Endodermal cell (in vitro differentiated cells): ENCODE data around the gene IQCN. TPM values are rescaled to one million over a fixed set of nuclear protein-coding genes. Genes with fewer than 3 reads are reported as not detected.

Experiments used
- DNase-seq: peaks from one replicate; pipeline ENCODE4 v3.0.0-alpha.2; 2017
- H3K27ac ChIP-seq: 2 replicates; pipeline ENCODE4 v1.5.1; 2013; ENCODE audit warnings: mild to moderate bottlenecking, low read depth, low read length, moderate library complexity
- H3K27me3 ChIP-seq: 2 replicates; pipeline ENCODE4 v1.6.1; 2013; ENCODE audit warnings: mild to moderate bottlenecking, low read length, moderate library complexity; ENCODE audit not compliant: insufficient read depth, control insufficient read depth, poor library complexity, severe bottlenecking
- H3K36me3 ChIP-seq: 2 replicates; pipeline ENCODE4 v1.7.0; 2013; ENCODE audit warnings: mild to moderate bottlenecking, low read length, moderate library complexity; ENCODE audit not compliant: control insufficient read depth, insufficient read depth
- H3K4me1 ChIP-seq: one replicate; pipeline ENCODE4 v1.7.0; 2013; ENCODE audit warnings: low read length; ENCODE audit not compliant: control insufficient read depth, insufficient read depth
- H3K4me3 ChIP-seq: 2 replicates; pipeline ENCODE4 v1.5.1; 2013; ENCODE audit warnings: mild to moderate bottlenecking, low read length, moderate library complexity
- H3K9ac ChIP-seq: 2 replicates; pipeline ENCODE4 v1.6.1; 2013; ENCODE audit warnings: mild to moderate bottlenecking, low read length, moderate library complexity; ENCODE audit not compliant: poor library complexity, severe bottlenecking; ENCODE audit errors: extremely low read depth
- H3K9me3 ChIP-seq: 2 replicates; pipeline ENCODE4 v1.6.1; 2013; ENCODE audit warnings: mild to moderate bottlenecking, low read length, moderate library complexity; ENCODE audit not compliant: control insufficient read depth
- H3K27ac Mint-ChIP-seq: 2 replicates; pipeline ENCODE4 v1.8.0; 2020; ENCODE audit warnings: mixed read lengths
- H3K27me3 Mint-ChIP-seq: 2 replicates; pipeline ENCODE4 v1.8.0; 2021; ENCODE audit warnings: mild to moderate bottlenecking, mixed read lengths; ENCODE audit not compliant: insufficient read depth
- H3K36me3 Mint-ChIP-seq: 2 replicates; pipeline ENCODE4 v1.8.0; 2020; ENCODE audit warnings: low read depth, mixed read lengths
- H3K4me1 Mint-ChIP-seq: 2 replicates; pipeline ENCODE4 v1.8.0; 2020; ENCODE audit warnings: mixed read lengths
- H3K4me3 Mint-ChIP-seq: 2 replicates; pipeline ENCODE4 v1.8.0; 2020; ENCODE audit warnings: mild to moderate bottlenecking, moderate library complexity, mixed read lengths
- H3K9me3 Mint-ChIP-seq: 2 replicates; pipeline ENCODE4 v1.8.0; 2020; ENCODE audit warnings: mild to moderate bottlenecking, mixed read lengths
- CTCF ChIP-seq: fragments of 200-600 bp; sonication (generic); conservative IDR thresholded peaks from 2 replicates; pipeline ENCODE4 v1.5.0; 2021; ENCODE audit warnings: antibody characterized with exemption, mild to moderate bottlenecking
- WGBS, 2 experiments: methylation state at CpG; one replicate each; pipeline versions ENCODE4 v1.1.5 to v1.1.7; 2013; ENCODE audit warnings: missing lambda C conversion rate in 2 of 2, mixed read lengths in 1 of 2; ENCODE audit not compliant: insufficient coverage in 1 of 2, insufficient read length in 1 of 2; 5-methylcytosine and 5-hydroxymethylcytosine counted together
- total RNA-seq, 2 donors: library from RNA; stranded (reverse); fragmentation: NEBNext Ultra II Directional in 1 of 2; extraction: Animal tissue kit (Norgen Biotek cat#: 25700) in 1 of 2; gene quantifications; 2 replicates in 1 of 2; 3 replicates in 1 of 2; pipeline ENCODE4 v1.2.1, GENCODE V29; 2021

Gene IQCN
- total RNA-seq, 2 donors from 2014 or later, result 2.4 to 3.3 TPM

GRCh38 chr19:18310118-18310909 lies 36.1 kb upstream of the IQCN start:
- DNase-seq, result no peak
- H3K4me1 Mint-ChIP-seq, result no peaks in the 10 kb centered on the region

GRCh38 chr19:18309525-18310064 lies 35.3 kb upstream of the IQCN start:
- Mint-ChIP-seq H3K27ac (no peak overlapping the region), H3K9me3 (no peaks in the 10 kb centered on the region), H3K4me1 (peaks cover 6% of the 10 kb centered on the region), H3K36me3 (peaks cover 52% of the 10 kb centered on the region), H3K27me3 (no peaks in the 10 kb centered on the region), H3K4me3 (no peak overlapping the region)
- Histone ChIP-seq H3K9ac (no peak overlapping the region), H3K27ac (no peak overlapping the region), H3K36me3 (peaks cover 60% of the 10 kb centered on the region), H3K27me3 (no peaks in the 10 kb centered on the region), H3K9me3 (no peaks in the 10 kb centered on the region), H3K4me1 (peaks cover 6% of the 10 kb centered on the region), H3K4me3 (no peak overlapping the region)
- no peak for DNase-seq
- TF ChIP-seq CTCF, result no peak
- 96 to 99% methylated on average over 28 to 33 of the region's 33 CpGs for WGBS, 2 experiments

More at GRCh38 chr19:18310118-18310909, 36.1 kb upstream of the IQCN start:
- H3K36me3 Mint-ChIP-seq, result peaks cover 53% of the 10 kb centered on the region
- WGBS, 2 experiments, result 93 to 94% methylated on average over 15 to 23 of the region's 23 CpGs
- Histone ChIP-seq H3K4me1 (no peaks in the 10 kb centered on the region), H3K27me3 (no peaks in the 10 kb centered on the region), H3K9ac (no peak overlapping the region), H3K27ac (no peak overlapping the region), H3K4me3 (no peak overlapping the region), H3K36me3 (peaks cover 64% of the 10 kb centered on the region), H3K9me3 (no peaks in the 10 kb centered on the region)
- peak overlapping the region; percentile 58 for H3K27ac Mint-ChIP-seq
- H3K4me3 Mint-ChIP-seq, result no peak overlapping the region
- TF ChIP-seq CTCF, result no peak
- H3K27me3 Mint-ChIP-seq, result no peaks in the 10 kb centered on the region
- no peaks in the 10 kb centered on the region for H3K9me3 Mint-ChIP-seq

- WGBS, 2 experiments, result 83 to 97% methylated on average over 1 to 7 of the region's 7 CpGs
- no peaks in the 10 kb centered on the region for H3K27me3 ChIP-seq
- H3K4me3 ChIP-seq, result no peak overlapping the region
- peaks cover 48% of the 10 kb centered on the region for H3K36me3 Mint-ChIP-seq
- H3K9me3 ChIP-seq, result no peaks in the 10 kb centered on the region
- no peak overlapping the region for H3K4me3 Mint-ChIP-seq
- H3K27ac ChIP-seq, result no peak overlapping the region
- H3K27ac Mint-ChIP-seq, result no peak overlapping the region
- H3K36me3 ChIP-seq, result peaks cover 53% of the 10 kb centered on the region
- peaks cover 8% of the 10 kb centered on the region for H3K4me1 ChIP-seq
- no peak overlapping the region for H3K9ac ChIP-seq
- peaks cover 10% of the 10 kb centered on the region for H3K4me1 Mint-ChIP-seq
- no peak for TF ChIP-seq CTCF
- no peak for DNase-seq
- no peaks in the 10 kb centered on the region for H3K9me3 Mint-ChIP-seq
- no peaks in the 10 kb centered on the region for H3K27me3 Mint-ChIP-seq
These were observed 34.7 kb upstream of the IQCN start for GRCh38 chr19:18308948-18309325.
